GM21526 (cell line): ENCODE measurements around the gene STEAP1B.
A peak's percentile ranks its signal among the peaks of the same experiment; 100 is the strongest.
"Not testable (repeated sequence)": the region's sequence is repeated elsewhere in the genome, so short reads cannot be mapped to it uniquely, and the experiment has no call there.

Experiments used
- ATAC-seq: cut with Tn5 transposase; IDR thresholded peaks from one replicate; pipeline ENCODE4 v1.9.1; 2021; ENCODE audit warnings: moderate library complexity; ENCODE audit not compliant: unreplicated experiment, low FRiP score

STEAP1B gene

DNA sequence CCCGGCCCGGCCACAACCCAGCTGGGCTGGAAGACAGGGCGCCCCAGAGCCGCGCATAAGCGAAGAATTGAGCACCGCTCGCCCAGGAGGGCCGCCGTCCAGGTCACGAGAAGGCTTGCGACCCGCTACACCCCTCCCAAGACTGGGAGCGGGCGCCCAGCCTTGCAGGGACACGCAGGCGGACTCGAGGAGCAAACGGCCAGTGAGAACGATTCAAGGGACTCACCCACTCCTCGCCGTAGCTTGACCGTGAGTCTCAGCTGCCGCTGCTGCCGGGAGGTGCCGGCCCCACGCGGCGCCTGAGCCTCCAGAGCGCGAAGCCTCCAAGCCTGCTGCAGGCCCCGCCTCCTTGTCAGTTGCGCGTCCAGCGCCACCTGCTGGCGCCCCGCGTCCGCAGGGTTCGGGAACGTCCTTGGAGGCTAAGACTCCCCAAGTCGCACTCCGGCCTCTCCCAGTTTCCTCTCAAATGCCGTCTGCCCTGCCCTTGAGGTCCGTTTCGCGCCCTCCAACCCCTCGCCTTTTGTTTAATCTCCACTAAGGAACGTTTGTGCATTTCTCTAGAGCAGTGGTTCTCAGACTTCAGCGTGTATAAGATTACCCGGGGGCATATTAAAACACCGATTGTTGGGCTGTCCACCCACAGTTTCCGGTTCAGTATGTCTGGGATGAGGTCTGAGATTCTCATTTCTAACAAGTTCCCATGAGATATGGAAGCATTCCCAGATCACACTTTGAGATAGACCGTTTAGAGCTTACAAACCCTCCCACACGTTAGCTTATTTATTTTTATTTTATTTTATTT is at the start of gene STEAP1B:
STEAP1B (minus strand) TSS at position 301 of the 802 bp plus-strand sequence. CDS start 5,333 bp downstream, outside the sequence.
- peak; percentile 95 for ATAC-seq

DNA sequence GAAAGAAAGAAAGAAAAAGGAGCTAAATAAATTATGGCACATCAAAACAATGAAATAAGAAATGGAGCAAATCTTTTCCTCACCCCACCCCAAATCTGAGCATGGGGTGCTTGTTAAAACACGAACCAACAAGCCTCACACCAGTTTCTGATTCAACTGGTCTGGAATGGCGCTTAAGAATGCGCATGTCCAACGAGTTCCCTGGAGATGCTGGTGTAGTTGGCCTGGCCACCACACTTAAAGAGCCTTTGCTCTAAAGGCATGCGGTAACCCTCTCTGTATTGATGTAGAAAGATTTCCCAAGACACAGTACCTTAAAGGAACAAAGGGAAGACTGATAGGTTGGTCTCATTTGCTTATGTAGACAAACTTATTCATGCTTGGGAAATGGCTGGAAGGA is 49.1 kb upstream of the STEAP1B start:
- no peak for ATAC-seq

DNA sequence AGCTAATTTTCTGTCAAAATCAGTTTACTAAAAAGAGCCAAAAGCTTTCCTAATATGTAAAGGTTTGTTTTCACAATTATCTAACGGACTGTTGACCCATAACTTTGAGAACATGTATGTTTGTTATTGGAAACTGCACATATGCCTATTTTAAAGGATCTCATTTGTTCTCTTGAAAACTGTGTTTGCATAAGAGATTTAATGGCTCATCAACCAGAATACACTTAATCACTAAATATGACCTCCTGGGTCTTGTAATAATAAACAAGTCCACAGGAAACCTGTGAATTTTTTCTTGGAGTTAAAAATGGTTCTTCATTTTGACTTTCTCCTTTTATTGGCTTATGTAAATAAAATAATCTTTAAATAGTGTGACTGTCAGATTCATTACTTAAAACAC is 48.3 kb upstream of the STEAP1B start:
- no peak for ATAC-seq

DNA sequence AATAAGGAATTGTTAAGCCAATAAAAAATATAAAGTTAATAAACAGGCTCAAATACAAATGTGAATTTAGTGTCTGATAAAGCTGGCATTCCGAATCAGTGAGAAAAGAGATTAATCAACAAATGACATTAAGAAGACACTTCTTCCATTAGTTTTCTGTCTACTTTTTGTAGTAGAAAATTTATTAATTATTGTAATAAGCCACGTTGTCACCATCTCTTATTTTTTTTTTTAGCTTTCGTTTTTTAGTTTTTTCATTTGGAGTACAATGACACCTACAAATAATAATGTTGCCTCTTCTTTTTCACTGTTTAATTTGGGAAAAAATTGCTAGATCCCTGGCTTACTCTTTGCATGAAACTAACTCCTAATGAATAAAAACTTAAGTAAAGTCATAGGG is 46.8 kb upstream of the STEAP1B start:
- ATAC-seq, result no peak

DNA sequence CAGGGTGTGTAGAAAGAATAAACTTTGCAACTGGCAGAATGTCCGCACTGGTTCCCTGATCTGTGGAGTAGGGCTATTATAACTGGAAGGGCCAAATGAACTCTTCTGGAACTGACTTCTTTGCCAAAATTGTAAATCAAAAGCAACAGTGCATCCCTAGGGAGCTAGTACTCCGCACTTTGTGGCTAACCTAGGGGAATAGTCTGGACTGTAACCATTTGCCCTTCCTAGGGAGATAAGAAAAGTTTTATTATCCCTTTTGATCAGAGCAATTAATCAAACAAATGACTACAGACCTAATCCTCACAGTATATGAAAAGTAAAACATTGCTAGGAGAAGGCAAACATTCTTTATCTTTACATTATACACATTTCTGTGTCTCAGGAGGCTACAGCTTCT is 45.5 kb upstream of the STEAP1B start:
- no peak for ATAC-seq

DNA sequence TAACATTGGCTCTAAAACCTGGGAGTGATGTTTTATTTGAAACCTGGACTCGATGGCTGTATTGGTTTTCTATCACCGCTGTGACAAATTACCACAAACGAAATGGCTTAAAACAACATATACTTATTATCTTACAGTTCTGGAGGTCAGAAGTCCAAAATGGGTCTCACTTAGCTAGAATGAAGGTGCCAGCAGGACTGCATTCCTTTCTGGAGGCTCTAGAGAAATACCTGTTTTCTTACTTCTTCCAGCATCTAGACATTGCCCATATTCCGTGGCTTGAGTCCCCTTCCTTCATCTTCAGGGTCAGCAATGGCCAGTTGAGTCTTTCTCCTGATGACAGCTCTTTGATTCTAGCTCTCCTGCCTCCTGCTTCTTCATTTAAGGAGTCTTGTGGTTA is 44.3 kb upstream of the STEAP1B start:
- no peak for ATAC-seq

DNA sequence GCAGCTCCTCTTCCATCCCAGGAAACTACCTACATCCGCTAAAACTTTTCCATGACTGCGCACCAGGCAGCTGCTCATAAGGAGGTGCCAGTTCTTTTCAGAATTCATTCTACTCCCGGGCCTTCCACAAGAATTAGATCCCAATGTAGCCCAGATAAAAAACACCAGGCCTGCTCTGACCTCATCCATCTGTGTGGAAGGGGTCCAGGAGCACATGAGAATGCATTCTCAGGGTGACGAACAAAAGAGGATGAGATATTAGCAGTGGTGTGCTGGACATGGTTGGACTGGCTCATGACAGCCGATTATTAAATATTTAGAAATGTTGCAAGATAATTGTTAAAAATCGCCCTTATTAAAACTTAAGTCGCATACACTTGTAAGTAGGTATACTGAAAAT is 43.2 kb upstream of the STEAP1B start:
- no peak for ATAC-seq

DNA sequence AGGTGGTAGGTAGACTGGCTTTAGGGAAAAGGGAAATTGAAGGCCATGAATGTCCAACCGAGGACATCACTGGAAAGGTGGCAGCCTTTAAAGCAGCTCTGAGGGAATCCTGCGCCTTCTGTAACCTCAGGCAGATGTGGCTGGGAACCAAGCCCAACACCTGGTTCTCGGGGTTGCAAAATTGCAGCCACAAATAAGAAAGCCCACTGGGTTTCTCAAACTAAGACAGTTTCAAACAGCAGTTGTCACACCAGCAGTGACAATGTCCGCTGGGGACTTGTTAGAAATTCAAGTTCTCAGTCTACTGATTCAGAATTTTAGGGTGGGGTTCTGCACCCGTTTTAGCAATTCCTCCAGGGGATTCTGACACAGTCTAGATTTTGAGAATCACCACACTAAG is 42.7 kb upstream of the STEAP1B start:
- no peak for ATAC-seq

DNA sequence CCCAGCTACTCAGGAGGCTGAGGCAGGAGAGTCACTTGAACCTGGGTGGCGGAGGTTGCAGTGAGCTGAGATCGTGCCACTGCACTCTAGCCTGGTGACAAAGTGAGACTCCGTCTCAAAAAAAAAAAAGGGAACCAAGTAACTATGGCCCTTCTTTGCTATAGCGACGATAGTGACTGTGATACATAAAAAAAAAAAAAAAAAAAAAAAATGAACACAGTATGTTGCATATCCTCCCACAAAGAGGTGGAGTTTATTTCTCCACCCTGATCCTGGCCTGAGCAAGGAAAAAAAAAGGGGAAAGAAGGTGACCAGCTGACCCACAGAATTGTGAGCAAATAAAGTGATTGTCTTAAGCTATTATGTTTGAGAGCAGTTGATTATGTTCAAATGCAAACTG is 42.3 kb upstream of the STEAP1B start:
- ATAC-seq, result no peak

DNA sequence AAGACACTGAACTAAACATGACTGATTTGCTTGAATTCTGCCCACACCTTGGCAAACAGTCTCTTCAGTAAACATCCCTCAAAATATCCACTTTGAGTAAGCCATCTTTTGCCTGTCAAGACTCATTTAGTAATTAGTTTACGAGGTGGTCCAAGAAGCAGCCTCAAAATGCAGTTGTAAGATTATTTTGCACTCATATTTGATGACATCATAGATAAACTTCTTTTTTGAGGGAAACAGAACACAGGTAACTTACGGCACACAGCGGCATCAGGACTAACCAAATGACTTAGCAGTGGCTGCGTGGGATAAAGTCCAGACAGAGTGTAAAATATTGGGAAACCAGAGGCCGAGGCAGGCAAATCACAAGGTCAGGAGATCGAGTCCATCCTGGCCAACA is 41.8 kb upstream of the STEAP1B start:
- no peak for ATAC-seq

DNA sequence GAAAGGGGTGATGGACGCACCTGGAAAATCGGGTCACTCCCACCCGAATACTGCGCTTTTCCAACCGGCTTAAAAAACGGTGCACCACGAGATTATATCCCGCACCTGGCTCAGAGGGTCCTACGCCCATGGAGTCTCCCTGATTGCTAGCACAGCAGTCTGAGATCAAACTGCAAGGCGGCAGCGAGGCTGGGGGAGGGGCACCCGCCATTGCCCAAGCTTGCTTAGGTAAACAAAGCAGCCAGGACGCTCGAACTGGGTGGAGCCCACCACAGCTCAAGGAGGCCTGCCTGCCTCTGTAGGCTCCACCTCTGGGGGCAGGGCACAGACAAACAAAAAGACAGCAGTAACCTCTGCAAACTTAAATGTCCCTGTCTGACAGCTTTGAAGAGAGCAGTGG is 28.5 kb upstream of the STEAP1B start:
- ATAC-seq, result not testable (repeated sequence)

DNA sequence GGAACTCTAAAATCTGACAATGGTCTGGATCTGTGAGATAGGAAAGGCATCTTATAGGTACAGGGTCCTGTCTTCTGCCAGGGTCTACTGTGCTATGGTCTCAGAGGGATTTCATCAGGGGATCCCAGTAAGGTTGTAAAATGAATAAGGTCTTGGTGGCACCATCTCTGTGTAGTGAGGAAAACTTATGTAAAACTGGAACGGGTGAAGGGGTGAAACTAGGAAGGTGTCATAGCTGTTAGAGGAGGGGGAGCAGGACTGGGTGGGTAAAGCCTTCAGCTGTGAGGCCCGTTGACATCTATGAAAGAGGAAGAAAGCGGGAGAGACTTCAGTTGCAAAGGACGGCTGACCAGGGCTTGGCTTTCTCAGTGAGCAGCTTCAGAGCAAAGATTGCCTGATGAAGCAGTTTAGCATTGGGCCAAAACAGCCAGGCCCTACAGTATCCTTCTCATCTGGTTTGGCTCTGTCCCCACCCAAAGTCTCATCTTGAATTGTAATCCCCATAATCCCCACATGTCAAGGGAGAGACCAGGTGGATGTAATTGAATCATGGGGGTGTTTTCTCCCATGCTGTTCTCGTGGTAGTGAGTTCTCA is 24.5 kb upstream of the STEAP1B start:
- ATAC-seq, result not testable (repeated sequence)

DNA sequence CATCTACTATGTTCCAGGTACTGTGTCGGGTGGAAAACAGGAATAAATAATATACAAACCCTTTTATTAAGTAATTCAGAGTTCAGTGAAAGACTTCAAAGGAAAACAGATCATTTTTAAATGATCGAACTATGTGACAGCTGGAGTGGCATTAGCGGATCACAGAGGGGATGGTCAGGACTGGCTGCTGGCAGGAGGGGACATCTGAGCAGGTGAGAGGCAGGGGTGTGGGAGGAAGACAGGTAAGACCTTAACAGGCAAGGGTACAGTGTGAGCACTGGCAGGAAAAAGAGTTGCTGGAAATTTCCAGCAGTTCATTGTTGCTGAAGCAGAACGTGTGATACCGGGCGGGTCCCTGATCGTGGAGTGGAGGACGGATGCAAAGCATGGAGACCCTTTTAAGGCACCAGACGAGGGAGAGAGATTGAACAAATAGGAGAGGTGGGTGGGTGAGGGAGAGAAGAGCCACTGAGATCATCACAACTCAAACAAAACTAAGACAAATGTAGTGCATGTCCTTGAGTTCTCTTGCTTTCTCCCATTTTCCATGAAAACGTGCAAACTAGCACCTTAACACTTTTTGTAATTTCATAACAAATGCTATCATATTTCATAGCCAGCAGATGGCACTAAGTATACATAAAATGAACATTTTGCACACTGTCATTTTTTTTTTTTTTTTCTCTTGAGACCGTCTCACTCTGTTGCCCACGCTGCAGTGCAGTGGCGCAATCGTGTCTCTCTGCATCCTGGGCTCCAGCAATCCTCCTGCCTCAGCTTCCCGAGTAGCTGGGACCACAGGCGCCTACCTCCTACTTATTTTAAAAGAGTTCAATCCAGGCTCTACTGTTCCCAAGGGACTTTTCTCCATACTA is 23.7 kb upstream of the STEAP1B start:
- not testable (repeated sequence) for ATAC-seq

DNA sequence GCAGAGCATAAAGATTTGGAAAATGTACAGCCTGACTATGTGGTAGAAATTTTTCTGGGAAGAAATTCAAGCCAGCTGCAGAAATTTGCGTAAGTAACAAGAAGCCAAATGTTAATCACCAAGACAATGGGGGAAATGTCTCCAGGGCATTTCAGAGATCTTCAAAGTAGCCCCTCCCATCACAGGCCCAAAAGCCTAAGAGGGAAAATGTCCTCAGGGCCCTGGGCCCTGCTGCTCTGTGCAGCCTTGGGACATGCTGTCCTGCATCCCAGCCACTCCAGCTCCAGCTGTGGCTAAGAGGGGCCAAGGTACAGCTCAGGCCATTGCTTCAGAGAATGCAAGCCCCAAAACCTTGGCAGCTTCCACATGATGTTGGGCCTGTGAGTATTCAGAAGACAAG is 19.6 kb upstream of the STEAP1B start:
- ATAC-seq, result not testable (repeated sequence)

DNA sequence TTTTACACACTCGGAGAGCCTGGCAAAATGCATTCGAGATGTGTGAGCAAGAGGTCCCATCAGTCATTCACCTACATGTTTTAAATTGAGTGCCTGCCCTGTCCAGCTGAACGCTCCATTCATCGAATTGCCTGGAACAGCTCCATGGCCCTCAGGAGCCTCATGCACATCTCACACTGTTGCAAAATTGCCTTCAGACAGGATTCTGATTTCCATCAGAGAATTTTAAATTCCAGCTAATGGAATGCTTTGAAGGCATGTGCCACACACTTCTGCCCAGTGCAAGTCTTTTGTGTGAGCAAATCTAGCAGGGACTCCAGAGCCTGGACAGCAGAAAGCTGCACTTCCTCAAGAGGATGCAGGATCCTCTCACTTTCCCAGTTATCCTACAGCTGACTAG is 17.0 kb upstream of the STEAP1B start:
- not testable (repeated sequence) for ATAC-seq

DNA sequence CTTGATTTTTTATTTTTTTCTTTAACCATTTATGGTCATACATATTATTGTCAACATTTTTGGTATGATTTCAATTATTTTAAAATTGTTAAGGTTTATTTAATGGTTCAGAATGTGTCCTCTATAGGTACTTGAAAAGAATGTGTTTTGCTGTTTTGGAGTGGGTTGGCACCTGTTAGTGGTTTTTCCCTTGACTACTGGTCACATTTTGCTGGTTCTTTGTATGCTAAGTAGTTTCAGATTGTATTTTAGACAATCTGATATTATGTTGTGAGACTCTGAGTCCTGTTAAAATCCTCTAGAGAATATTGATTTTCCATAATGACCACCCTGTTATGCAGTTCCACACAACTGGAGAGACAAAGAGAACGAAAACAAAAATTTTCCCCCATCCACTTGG is 15.0 kb upstream of the STEAP1B start:
- ATAC-seq, result not testable (repeated sequence)

DNA sequence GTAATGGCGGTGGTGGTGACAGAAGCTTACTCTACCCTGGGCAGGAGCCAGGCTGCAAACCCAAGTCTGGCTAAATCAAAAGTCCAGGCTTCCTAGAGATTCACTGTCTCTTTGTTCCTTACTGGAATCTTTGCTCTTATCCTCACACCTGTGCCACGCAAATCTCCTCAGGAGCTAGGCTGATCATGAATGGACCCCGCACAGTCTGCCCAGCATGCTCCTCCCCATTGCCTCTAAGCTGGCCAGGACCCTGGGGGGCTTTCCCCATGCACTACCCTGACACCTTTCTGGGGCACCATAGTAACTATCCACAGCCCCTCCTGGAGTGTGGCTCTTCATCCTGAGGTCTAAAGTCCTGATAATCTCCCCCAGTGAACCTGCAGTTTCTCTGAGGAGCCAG is 7.3 kb upstream of the STEAP1B start:
- ATAC-seq, result not testable (repeated sequence)

DNA sequence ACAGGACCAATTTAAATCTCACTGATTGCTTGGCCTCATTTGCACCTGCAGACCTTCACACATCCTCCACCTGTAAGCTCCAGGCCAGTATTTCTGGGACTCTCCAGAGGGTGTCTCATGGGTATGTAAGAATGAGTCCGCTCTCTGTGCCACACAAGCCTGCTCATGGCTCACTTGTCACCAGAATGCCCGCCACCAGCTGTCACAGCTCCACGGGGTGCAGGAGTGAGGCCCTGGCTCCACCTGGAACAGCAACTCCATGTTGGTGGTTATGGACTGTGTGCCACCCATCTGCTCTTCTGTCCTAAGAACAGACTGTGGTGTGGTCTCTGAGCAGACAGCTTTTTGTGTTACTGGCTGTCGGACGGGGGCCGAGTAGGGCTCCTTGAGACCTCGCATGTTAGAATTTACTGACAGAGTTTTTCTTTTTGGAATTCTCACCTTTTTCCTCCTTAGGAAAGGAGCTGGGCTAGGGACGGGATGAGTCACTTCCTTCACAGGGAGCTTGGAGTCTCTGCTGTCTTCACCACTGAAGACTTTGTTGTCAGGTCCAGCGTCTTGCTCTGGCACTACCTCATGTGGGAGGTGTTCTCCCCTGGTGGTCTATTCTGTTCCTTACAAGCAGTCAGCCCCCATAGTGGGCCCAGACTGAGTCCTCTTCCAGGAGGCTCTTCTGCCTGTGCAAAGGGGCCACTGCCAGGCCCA is 6.5 kb upstream of the STEAP1B start:
- not testable (repeated sequence) for ATAC-seq

DNA sequence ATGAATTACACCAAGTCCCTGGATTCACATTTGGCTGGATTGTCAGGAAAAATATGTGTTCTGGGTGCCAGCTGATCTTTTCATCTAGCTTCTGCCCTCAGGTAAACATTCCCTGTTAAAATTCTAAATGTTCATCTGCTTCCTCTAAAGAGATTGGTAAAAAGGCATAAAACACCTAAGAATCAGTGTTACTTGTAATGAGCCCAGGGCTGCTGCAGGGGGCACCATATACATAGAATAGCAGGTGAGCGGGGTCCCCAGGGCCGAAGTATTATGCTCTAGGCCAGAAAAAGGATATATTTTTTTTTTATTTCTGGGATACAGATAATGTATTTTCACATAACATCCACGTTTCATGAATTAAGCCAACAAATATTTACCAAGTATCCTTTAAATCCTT is 4.5 kb upstream of the STEAP1B start:
- ATAC-seq, result not testable (repeated sequence)

DNA sequence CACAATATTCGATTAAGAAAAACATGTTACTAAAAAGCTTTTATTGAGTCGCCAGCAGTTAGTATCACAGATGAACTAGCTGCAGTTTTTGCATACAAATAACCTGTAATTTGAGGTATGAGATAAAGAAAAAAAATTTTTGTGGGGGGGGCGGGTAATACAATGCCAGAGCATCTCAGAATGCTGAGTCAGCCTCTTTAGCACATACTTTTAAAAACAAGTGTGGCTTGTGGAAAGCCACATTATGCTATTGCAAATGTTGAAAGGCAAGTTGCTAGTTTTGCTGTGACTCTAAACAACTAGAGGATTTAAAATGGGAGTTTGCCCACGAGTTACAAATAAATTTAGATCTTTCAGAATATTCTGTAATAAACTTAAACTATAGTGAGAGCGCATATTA is 2.1 kb upstream of the STEAP1B start:
- ATAC-seq, result not testable (repeated sequence)

DNA sequence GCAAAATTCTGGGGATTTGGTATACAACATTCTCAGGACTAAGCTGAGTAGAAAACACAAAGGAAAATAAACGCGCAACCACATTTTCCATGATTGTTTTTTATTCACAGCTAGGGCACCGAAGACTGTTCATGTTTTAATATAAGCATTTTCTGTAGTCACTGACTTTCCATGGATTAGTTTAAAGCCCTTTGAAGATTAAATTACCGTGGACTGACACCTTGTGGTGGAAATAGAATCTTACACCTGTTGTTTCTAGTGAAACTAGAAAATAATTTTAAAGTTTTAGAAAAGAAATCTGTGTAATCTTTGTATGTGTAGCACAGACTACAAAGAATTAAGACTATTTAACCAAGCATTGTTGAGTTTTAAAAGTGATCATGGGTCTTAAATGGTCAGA is 1.3 kb upstream of the STEAP1B start:
- not testable (repeated sequence) for ATAC-seq
